Spleen (tissue), 11 donors: Measurements from ENCODE around the gene NUDT15. TPM values are rescaled to one million over a fixed set of nuclear protein-coding genes. Genes with fewer than 3 reads are reported as not detected.
"Not testable (repeated sequence)": the region's sequence is repeated elsewhere in the genome, so short reads cannot be mapped to it uniquely, and the experiment has no call there.

Source experiments
- DNase-seq: peaks from one replicate; pipeline ENCODE4 v3.0.0-alpha.2; 2020
- H3K27ac ChIP-seq, 8 donors: fragments of 200-600 bp; sonication (generic) in 7 of 8; 1 replicate in 4 of 8; 2 replicates in 4 of 8; pipeline versions ENCODE4 v1.5.0 to v1.8.0; 2016 to 2021; ENCODE audit warnings: inconsistent platforms in 4 of 8, mild to moderate bottlenecking in 4 of 8, moderate library complexity in 1 of 8
- H3K27me3 ChIP-seq, 7 donors: fragments of 200-600 bp; sonication (generic) in 6 of 7; replicated peaks in 1 of 7; 1 replicate in 4 of 7; 2 replicates in 3 of 7; pipeline versions ENCODE4 v1.5.0 to v1.8.0; 2016 to 2021; ENCODE audit warnings: inconsistent platforms in 3 of 7, mild to moderate bottlenecking in 1 of 7
- H3K36me3 ChIP-seq, 6 donors: fragments of 200-600 bp; sonication (generic) in 5 of 6; 1 replicate in 4 of 6; 2 replicates in 2 of 6; pipeline versions ENCODE4 v1.5.0 to v1.8.0; 2016 to 2021; ENCODE audit warnings: inconsistent platforms in 2 of 6
- H3K4me1 ChIP-seq, 6 donors: fragments of 200-600 bp; sonication (generic) in 5 of 6; 1 replicate in 3 of 6; 2 replicates in 3 of 6; pipeline versions ENCODE4 v1.5.0 to v1.8.0; 2016 to 2021; ENCODE audit warnings: inconsistent platforms in 3 of 6
- H3K4me3 ChIP-seq, 8 donors: fragments of 200-600 bp; sonication (generic) in 7 of 8; 1 replicate in 4 of 8; 2 replicates in 4 of 8; pipeline versions ENCODE4 v1.5.0 to v1.8.0; 2016 to 2021; ENCODE audit warnings: inconsistent platforms in 4 of 8, mild to moderate bottlenecking in 4 of 8, moderate library complexity in 2 of 8
- H3K9me3 ChIP-seq, 8 donors: fragments of 200-600 bp; sonication (generic) in 7 of 8; 1 replicate in 4 of 8; 2 replicates in 4 of 8; pipeline versions ENCODE4 v1.5.0 to v1.8.0; 2016 to 2021; ENCODE audit warnings: inconsistent platforms in 4 of 8
- CTCF ChIP-seq, 11 experiments: fragments of 200-600 bp in 7 of 11; fragments of 450-650 bp in 4 of 11; sonication (generic) in 4 of 11; IDR thresholded peaks in 8 of 11; conservative IDR thresholded peaks in 3 of 11; 1 replicate in 7 of 11; 2 replicates in 4 of 11; pipeline versions ENCODE4 v1.4.0 to v1.8.0; 2016 to 2021; ENCODE audit warnings: antibody characterized with exemption in 11 of 11, inconsistent platforms in 4 of 11, mild to moderate bottlenecking in 1 of 11
- POLR2A ChIP-seq, 3 donors: fragments of 450-650 bp; IDR thresholded peaks; one replicate each; pipeline ENCODE4 v1.5.1; 2017; ENCODE audit warnings: antibody characterized with exemption in 3 of 3, mild to moderate bottlenecking in 1 of 3
- POLR2AphosphoS5 ChIP-seq, 3 donors: sonication (generic); formaldehyde crosslinking; IDR thresholded peaks; one replicate each; pipeline ENCODE4 v1.5.1; 2017; ENCODE audit warnings: antibody characterized with exemption in 3 of 3
- WGBS, 5 donors: extraction: QIAGEN DNeasy Blood & Tissue Kit in 3 of 5; methylation state at CpG; one replicate each; pipeline versions ENCODE4 v1.1.5 to v1.1.7; 2013 to 2018; 5-methylcytosine and 5-hydroxymethylcytosine counted together
- intact Hi-C: fragments of 100-400 bp; cut with DNase I; formaldehyde crosslinking; loops from one replicate; pipeline ENCODE4 v1.15.0; 2023; ENCODE audit warnings: low total_unique reads
- polyA plus RNA-seq, 3 donors: library from polyadenylated mRNA; stranded (reverse); fragments of 200-250 nt; gene quantifications; one replicate each; pipeline ENCODE4 v1.2.1, GENCODE V29; 2013
- total RNA-seq, 7 donors: library from RNA; depleted of rRNA in 3 of 7; stranded (reverse); fragments of >200 nt in 3 of 7; fragmentation: NEBNext Ultra II Directional in 4 of 7; extraction: Animal tissue kit (Norgen Biotek cat#: 25700) in 4 of 7; gene quantifications; one replicate each; pipeline versions ENCODE4 v1.1.0 to v1.2.1, GENCODE V29; 2016 to 2021
- donor health status: healthy with polysubstance abuse.
- donor health status: DM: no; HTN: no; CAD: no; lungs with moderate emphysema.
- donor health status: DM: no; HTN: no; CAD: no.
- donor health status: Bipolar disorder and iron deficiency.
- donor health status: healthy.
- donor health status: DM: no; HTN: no; CAD: no.
- donor health status: DM: yes; HTN: yes; CAD: no.

Gene NUDT15
- total and polyA plus RNA-seq, 10 donors = 4.5 to 9.4 (median 5.8) TPM

GRCh38 chr13:48001114-48001881 lies 36.2 kb upstream of the NUDT15 start, which contains the start of gene SUCLA2:
Gene SUCLA2, minus strand, starts transcription at chr13:48001273. Its CDS starts 4 bp downstream, at chr13:48001269.
- peak within 1 kb of the TSS; percentile 75 to 99 (median 94) for H3K4me3 ChIP-seq
- peaks cover 0 to 8% (median 0%) of the 10 kb centered on the region in 6 donors for H3K36me3 ChIP-seq
- DNase-seq = peak; percentile 98
- H3K4me1 ChIP-seq = peaks cover 0 to 48% (median 34%) of the 10 kb centered on the region in 6 donors
- peak within 1 kb of the TSS; percentile 52 to 88 (median 80) for H3K27ac ChIP-seq
- intact Hi-C loops = no loop called here
- H3K27me3 ChIP-seq = no peaks in the 10 kb centered on the region
- H3K9me3 ChIP-seq = no peaks in the 10 kb centered on the region
- WGBS, 5 donors = 10 to 28% (median 11%) methylated on average over 23 to 52 of the region's 52 CpGs
- TF ChIP-seq POLR2A (IDR thresholded peaks at IDR 0.05) (peak in 1 of 3 donors; percentile 16), POLR2AphosphoS5 (IDR thresholded peaks at IDR 0.05) (peak; percentile 89 to 93 (median 92)), CTCF (IDR thresholded peaks at IDR 0.05 in 8 of 11, conservative IDR thresholded peaks at IDR 0.05 in 3 of 11) (peak in 3 of 11 experiments; percentile 12 to 29 (median 23))

GRCh38 chr13:48001999-48002398 lies 35.5 kb upstream of the NUDT15 start:
- H3K27me3 ChIP-seq, H3K36me3 ChIP-seq, H3K27ac ChIP-seq, intact Hi-C loops, DNase-seq, H3K9me3 ChIP-seq: not testable (repeated sequence)
- WGBS, 5 donors = 70 to 83% (median 78%) methylated on average over 5 of the region's 5 CpGs
- Histone ChIP-seq H3K4me3 (peak overlapping the region in 3 of 8 donors; percentile 94 to 99 (median 94)), H3K4me1 (peaks cover 0 to 48% (median 34%) of the 10 kb centered on the region in 6 donors)

- Histone ChIP-seq H3K36me3 (no peaks in the 10 kb centered on the region), H3K4me3 (no peak overlapping the region), H3K4me1 (peaks cover 0 to 35% (median 19%) of the 10 kb centered on the region in 6 donors), H3K9me3 (no peaks in the 10 kb centered on the region), H3K27me3 (no peaks in the 10 kb centered on the region), H3K27ac (no peak overlapping the region)
- intact Hi-C loops = no loop called here
- 80 to 97% (median 90%) methylated on average over 2 of the region's 2 CpGs for WGBS, 5 donors
- TF ChIP-seq CTCF (IDR thresholded peaks at IDR 0.05 in 8 of 11, conservative IDR thresholded peaks at IDR 0.05 in 3 of 11) = no peak
- no peak for DNase-seq
Measured at GRCh38 chr13:48004201-48004600, 33.3 kb upstream of the NUDT15 start.

GRCh38 chr13:48006396-48006795 lies 31.1 kb upstream of the NUDT15 start:
- peaks cover 0 to 21% (median 8%) of the 10 kb centered on the region in 6 donors for H3K4me1 ChIP-seq
- H3K36me3 ChIP-seq = no peaks in the 10 kb centered on the region
- no peaks in the 10 kb centered on the region for H3K9me3 ChIP-seq
- H3K4me3 ChIP-seq = no peak overlapping the region
- WGBS, 5 donors = 37 to 81% (median 66%) methylated on average over 1 of the region's 1 CpG
- no peak for DNase-seq
- H3K27ac ChIP-seq = no peak overlapping the region
- intact Hi-C loops = no loop called here
- no peaks in the 10 kb centered on the region for H3K27me3 ChIP-seq
- TF ChIP-seq POLR2AphosphoS5 (IDR thresholded peaks at IDR 0.05) (no peak), CTCF (IDR thresholded peaks at IDR 0.05 in 8 of 11, conservative IDR thresholded peaks at IDR 0.05 in 3 of 11) (no peak), POLR2A (IDR thresholded peaks at IDR 0.05) (no peak)
